ENCODE measurements around the gene CALCB.

The CALCB gene

GRCh38 chr11:15074206-15075161 lies 1.1 kb downstream of the CALCB start:
- no peak overlapping the region for H3K4me3 ChIP-seq (replicated peaks; ENCODE audit: low read depth, low read length)

GRCh38 chr11:15075162-15075526 lies 1.8 kb downstream of the CALCB start:
- DNase-seq (ENCODE audit: extremely low read depth, low read depth): no peak
- TF ChIP-seq, protein P1, sequence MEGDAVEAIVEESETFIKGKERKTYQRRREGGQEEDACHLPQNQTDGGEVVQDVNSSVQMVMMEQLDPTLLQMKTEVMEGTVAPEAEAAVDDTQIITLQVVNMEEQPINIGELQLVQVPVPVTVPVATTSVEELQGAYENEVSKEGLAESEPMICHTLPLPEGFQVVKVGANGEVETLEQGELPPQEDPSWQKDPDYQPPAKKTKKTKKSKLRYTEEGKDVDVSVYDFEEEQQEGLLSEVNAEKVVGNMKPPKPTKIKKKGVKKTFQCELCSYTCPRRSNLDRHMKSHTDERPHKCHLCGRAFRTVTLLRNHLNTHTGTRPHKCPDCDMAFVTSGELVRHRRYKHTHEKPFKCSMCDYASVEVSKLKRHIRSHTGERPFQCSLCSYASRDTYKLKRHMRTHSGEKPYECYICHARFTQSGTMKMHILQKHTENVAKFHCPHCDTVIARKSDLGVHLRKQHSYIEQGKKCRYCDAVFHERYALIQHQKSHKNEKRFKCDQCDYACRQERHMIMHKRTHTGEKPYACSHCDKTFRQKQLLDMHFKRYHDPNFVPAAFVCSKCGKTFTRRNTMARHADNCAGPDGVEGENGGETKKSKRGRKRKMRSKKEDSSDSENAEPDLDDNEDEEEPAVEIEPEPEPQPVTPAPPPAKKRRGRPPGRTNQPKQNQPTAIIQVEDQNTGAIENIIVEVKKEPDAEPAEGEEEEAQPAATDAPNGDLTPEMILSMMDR (IDR thresholded peaks at IDR 0.05; ENCODE audit: low read depth, low read length, missing control alignments): no peak
- no peak overlapping the region for H3K4me3 ChIP-seq (replicated peaks; ENCODE audit: low read depth, low read length)

More at GRCh38 chr11:15074206-15075161, 1.1 kb downstream of the CALCB start:
- TF ChIP-seq, protein P1 (IDR thresholded peaks at IDR 0.05; ENCODE audit: low read depth, low read length, missing control alignments): peak; percentile 77
- DNase-seq (ENCODE audit: extremely low read depth, low read depth): peak; percentile 14

DNA sequence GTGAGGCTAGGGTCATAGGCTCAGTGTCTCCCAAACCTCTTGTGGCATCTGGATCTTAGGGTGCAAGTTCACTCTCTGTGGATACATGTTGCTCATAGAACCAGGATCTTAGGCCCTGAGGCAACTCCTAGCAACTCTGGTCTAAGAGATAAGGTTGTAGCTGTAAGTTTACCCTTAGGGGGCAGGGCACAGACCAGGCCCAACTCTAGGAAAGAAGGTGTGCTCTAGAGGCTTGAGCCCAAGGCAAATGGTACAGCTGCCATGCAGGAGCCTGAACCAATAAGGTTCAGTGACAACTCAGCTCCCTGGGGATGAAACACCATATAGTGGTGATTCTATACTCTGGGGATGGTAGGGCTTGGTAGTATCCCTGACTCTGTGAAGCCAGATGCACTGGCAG lies 17.8 kb downstream of the CALCB start:
- H3K4me3 ChIP-seq (replicated peaks; ENCODE audit: low read depth, low read length): no peak overlapping the region
- TF ChIP-seq, protein P1 (IDR thresholded peaks at IDR 0.05; ENCODE audit: low read depth, low read length, missing control alignments): no peak
- DNase-seq (ENCODE audit: extremely low read depth, low read depth): no peak

DNA sequence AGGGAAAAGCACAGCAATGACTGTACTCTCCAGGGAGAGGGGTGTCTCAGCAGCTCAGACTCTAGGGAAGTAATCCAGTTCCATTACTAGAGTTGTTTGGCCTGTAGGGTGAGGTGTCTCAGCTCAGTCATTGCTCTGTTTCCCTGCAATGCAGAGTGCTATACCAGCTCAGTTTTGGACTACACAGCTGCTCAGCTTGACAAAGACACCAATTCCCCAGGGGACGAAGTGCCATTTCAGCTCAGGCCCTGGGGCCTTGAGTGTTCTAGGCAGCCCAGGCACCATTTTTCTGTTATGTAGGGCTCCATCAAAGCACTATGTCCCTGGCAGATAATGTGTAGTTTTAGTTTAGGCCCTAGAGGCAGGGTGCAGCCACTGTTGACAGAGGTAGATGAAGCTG lies 18.2 kb downstream of the CALCB start:
- no peak overlapping the region for H3K4me3 ChIP-seq (replicated peaks; ENCODE audit: low read depth, low read length)
- no peak for DNase-seq (ENCODE audit: extremely low read depth, low read depth)
- TF ChIP-seq, protein P1 (IDR thresholded peaks at IDR 0.05; ENCODE audit: low read depth, low read length, missing control alignments): no peak

- DNase-seq (ENCODE audit: extremely low read depth, low read depth): no peak
- TF ChIP-seq, protein P1 (IDR thresholded peaks at IDR 0.05; ENCODE audit: low read depth, low read length, missing control alignments): no peak
- H3K4me3 ChIP-seq (replicated peaks; ENCODE audit: low read depth, low read length): no peak overlapping the region
These were observed 20.0 kb downstream of the CALCB start for GRCh38 chr11:15093432-15093831.

GRCh38 chr11:15095736-15096228 lies 22.4 kb downstream of the CALCB start:
- no peak overlapping the region for H3K4me3 ChIP-seq (replicated peaks; ENCODE audit: low read depth, low read length)
- DNase-seq (ENCODE audit: extremely low read depth, low read depth): no peak
- TF ChIP-seq, protein P1 (IDR thresholded peaks at IDR 0.05; ENCODE audit: low read depth, low read length, missing control alignments): no peak

All from HFF-Myc (cell line).